LNCAP (cell line): Measurements from ENCODE around the gene PRDM5.

Source experiments
- TF ChIP-seq, protein P1 (sequence below): fragments of 450-650 bp; IDR thresholded peaks from 2 replicates; pipeline ENCODE4 v1.5.1; 2017; ENCODE audit warnings: mild to moderate bottlenecking

Gene PRDM5

DNA sequence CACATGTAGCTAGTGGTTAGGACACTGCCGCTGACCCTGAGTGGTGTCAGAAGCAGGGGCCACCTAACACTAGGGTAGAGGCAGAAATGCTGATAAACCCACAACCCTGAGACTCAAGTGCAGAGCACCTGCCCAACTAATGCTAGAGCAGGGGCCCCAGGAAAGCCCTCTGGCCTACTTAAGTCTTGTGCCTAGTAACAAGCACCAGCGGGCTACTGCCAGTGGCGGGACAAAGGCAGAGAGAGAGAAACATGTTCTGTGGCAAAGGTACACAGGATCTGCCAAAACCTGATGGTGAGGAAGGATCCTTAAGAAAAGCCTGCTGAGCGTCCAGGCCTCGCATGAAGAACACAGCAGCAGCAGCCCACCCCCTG lies 172.4 kb downstream of the PRDM5 start:
- TF ChIP-seq, protein P1, sequence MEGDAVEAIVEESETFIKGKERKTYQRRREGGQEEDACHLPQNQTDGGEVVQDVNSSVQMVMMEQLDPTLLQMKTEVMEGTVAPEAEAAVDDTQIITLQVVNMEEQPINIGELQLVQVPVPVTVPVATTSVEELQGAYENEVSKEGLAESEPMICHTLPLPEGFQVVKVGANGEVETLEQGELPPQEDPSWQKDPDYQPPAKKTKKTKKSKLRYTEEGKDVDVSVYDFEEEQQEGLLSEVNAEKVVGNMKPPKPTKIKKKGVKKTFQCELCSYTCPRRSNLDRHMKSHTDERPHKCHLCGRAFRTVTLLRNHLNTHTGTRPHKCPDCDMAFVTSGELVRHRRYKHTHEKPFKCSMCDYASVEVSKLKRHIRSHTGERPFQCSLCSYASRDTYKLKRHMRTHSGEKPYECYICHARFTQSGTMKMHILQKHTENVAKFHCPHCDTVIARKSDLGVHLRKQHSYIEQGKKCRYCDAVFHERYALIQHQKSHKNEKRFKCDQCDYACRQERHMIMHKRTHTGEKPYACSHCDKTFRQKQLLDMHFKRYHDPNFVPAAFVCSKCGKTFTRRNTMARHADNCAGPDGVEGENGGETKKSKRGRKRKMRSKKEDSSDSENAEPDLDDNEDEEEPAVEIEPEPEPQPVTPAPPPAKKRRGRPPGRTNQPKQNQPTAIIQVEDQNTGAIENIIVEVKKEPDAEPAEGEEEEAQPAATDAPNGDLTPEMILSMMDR = no peak

DNA sequence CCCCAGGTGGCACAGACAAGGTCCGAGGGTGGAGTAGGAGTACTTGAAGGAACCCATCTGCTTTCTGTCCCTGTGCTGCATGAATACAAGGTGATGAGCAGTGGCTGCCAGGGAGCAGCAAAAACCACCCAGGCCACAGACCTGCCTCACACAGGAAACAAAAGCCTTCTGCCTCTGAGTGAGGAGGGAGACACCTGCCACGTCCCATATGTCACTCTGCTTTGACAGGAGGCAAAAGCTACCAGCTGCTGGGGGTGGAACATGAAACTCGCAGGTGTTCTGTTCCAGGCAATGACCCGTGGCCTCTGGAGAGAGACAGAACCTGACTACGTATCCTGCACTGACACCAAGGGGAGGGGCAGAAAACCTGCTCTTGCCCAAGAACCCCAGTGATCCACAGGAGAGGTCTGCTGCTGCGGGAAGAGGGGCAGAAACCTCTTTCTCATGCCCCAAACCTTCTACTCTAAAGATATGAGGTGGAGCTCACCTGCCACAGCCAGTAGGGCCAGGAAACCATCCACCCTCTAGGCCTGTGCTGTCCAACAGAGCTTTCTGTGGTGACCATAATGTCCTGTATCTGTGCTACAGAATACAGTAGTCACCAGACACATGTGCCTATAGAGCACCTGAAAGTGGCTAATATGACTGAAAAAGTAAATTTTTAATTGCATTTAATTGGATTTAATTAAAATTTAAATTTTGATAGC lies 172.9 kb downstream of the PRDM5 start:
- TF ChIP-seq, protein P1 = no peak

DNA sequence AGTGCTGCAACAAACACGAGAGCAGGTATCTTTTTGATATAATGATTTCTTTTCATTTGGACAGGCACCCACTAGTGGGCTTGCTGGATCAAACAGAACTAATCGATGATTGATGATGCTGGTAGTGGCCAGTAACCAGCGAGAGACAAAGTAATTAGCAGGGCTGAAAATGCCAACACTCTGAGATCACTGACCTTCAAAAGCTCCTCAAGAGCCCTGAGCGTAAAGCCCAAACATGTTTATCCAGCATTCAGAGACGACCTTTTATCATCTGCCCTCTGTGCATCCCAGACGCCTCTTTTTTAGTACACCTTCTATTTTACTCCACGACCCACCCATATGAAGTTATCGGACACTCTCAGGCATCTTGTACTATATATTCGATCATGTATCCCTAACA lies 186.2 kb downstream of the PRDM5 start:
- TF ChIP-seq, protein P1 = no peak

DNA sequence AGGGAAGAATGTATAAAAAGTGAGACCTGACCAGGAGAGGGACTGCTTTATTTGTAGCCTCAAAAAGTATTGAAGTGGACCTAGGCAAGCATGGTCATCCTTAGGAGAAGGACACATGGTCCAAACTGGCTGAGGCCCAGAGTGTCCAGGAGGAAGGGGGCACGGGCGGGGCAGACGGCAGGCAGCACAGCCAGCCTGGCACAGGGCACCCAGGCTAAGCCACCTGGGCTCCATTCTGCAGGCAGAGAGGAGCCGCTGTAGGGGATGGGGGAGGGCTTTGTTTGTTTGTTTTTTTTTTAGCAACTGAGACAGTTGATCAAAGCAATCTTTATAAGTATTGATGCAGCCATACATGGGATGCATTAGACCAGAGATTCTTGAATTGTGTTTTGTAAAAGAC lies 188.6 kb downstream of the PRDM5 start:
- TF ChIP-seq, protein P1 = no peak

DNA sequence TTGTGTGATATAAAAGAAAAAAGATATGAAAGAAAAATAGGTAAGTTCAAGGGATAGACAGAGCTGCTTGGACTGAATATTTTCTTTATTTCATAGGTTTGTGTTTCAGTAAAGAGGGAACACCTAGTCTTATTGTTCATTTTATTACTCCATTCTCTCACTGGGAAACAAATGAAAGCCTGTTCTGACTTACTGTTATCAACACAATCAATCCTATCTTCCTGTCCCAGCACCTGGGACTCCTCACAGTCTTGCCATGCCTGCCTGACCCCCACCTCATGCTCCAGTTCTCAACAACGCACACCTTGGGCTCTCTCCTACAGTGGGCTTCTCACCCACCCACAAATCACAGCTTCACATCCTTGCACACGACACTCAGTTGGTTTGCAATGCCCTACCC lies 189.5 kb downstream of the PRDM5 start:
- TF ChIP-seq, protein P1 = no peak

DNA sequence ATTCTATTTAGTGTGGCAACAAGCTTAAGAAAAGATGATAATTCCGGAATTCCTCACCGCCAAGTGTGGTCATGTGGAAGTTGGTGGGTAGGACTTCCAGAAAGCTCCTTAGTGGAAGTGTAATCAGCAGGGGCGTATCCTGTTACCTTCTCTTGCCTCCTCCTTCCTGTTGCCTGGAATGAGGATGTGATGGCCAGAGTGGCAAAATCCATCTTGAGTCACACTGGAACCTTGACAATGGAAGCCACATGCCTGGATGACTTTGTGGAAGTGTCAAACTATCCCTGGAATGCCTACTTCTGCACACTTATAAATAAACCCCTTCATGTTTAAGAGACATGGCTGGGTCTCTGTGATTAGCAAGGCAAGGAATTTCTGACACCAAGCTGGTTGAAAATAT lies 191.0 kb downstream of the PRDM5 start:
- TF ChIP-seq, protein P1 = no peak

DNA sequence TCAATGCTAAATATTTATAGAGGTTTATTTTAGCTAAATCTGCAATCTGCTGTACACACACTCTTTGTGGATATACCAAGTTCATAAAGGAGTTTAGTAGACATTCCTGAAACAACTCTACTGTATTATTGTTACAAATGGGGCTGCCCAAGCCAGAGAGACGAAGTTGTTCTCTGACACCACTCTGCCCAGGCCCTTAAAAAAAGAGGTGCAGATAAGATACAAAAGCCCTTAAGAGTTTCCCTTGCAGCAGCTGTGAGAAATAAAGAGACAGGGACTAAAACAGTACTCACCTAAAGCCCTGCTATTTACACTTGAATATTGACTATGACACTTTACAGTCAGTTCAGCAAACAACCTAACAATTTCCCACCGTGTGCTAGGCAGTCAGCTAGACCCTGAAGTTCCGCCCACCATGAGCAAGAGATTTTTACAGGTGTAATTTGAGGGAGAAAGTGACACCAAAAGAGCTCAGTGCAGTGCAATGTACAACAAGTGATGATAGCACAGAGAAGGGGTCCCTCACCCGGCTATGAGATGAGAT lies 191.7 kb downstream of the PRDM5 start:
- TF ChIP-seq, protein P1 = no peak
